PC-3 (cell line): ENCODE data around the gene MAGI1.

Source experiments
- CTCF ChIP-seq: fragments of 300-600 bp; sonication (generic); conservative IDR thresholded peaks from 2 replicates; pipeline ENCODE4 v1.5.1; 2017; ENCODE audit warnings: antibody characterized with exemption, low read depth, mild to moderate bottlenecking, low read length
- EZH2phosphoT487 ChIP-seq: fragments of 300-600 bp; sonication (generic); IDR thresholded peaks from 2 replicates; pipeline ENCODE4 v1.6.1; 2018; ENCODE audit warnings: mild to moderate bottlenecking, antibody characterized with exemption, low read length, borderline replicate concordance

DNA sequence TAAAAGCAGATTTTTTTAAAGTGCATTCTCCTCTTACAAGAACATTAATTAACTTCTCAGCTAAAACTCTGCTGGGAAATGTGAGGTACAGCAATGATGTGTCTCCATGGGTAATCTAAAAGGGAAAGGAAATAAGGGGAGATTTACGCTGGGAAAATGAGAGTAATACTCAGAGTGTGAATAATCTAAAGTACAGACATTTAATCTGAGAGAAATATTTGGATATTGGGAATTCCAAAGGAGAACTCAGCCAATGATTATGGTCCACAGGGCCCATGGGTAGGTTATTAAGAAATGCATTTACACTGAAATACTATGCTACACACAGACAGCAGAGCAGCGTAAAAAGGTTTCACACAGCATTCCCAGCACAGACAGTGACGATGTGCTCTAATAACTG, 229.9 kb downstream of the MAGI1 start:
- TF ChIP-seq CTCF (no peak), EZH2phosphoT487 (no peak)
